ENCODE data around the gene JOSD1. TPM values are rescaled to one million over a fixed set of nuclear protein-coding genes. Genes with fewer than 3 reads are reported as not detected.

Gene JOSD1
- total RNA-seq, 1 donor from 2014 or later, result 75.6 TPM

GRCh38 chr22:38715176-38715764 is 14.5 kb upstream of the JOSD1 start:
- no peak for DNase-seq (ENCODE audit: low read depth in 2 of 2)

- DNase-seq (ENCODE audit: low read depth in 2 of 2), result peak in 1 of 2 donors; percentile 43
These were observed 13.2 kb upstream of the JOSD1 start for GRCh38 chr22:38713921-38714320.

- DNase-seq (ENCODE audit: low read depth in 2 of 2), result no peak
These were observed 11.9 kb upstream of the JOSD1 start for GRCh38 chr22:38712486-38713207.

GRCh38 chr22:38710866-38711265 is 10.1 kb upstream of the JOSD1 start:
- no peak for DNase-seq (ENCODE audit: low read depth in 2 of 2)

GRCh38 chr22:38710351-38710750 is 9.6 kb upstream of the JOSD1 start:
- no peak for DNase-seq (ENCODE audit: low read depth in 2 of 2)

GRCh38 chr22:38709306-38709705 is 8.6 kb upstream of the JOSD1 start:
- DNase-seq (ENCODE audit: low read depth in 2 of 2), result peak in 1 of 2 donors; percentile 25

GRCh38 chr22:38707984-38708383 is 7.2 kb upstream of the JOSD1 start:
- DNase-seq (ENCODE audit: low read depth in 2 of 2), result no peak

- DNase-seq (ENCODE audit: low read depth in 2 of 2), result peak in 1 of 2 donors; percentile 53
These were observed 6.6 kb upstream of the JOSD1 start for GRCh38 chr22:38707346-38707745.

GRCh38 chr22:38706901-38707195 is 6.1 kb upstream of the JOSD1 start:
- no peak for DNase-seq (ENCODE audit: low read depth in 2 of 2)

- DNase-seq (ENCODE audit: low read depth in 2 of 2), result peak; percentile 48 to 51
These were observed 5.6 kb upstream of the JOSD1 start for GRCh38 chr22:38706101-38706900.

GRCh38 chr22:38705235-38706100 is 4.7 kb upstream of the JOSD1 start, which contains the start of gene GTPBP1:
Gene GTPBP1 (plus strand): TSS chr22:38705944. CDS start chr22:38705956, 12 bp downstream.
- peak; percentile 100 for DNase-seq (ENCODE audit: low read depth in 2 of 2)

GRCh38 chr22:38704654-38705234 is 4.0 kb upstream of the JOSD1 start:
- peak in 1 of 2 donors; percentile 11 for DNase-seq (ENCODE audit: low read depth in 2 of 2)

GRCh38 chr22:38700270-38700788 is 414 bp downstream of the JOSD1 start:
- DNase-seq (ENCODE audit: low read depth in 2 of 2), result peak in 1 of 2 donors; percentile 66

GRCh38 chr22:38699784-38700183 is 959 bp downstream of the JOSD1 start:
- peak; percentile 14 to 36 for DNase-seq (ENCODE audit: low read depth in 2 of 2)

GRCh38 chr22:38699143-38699542 is 1.6 kb downstream of the JOSD1 start:
- peak in 1 of 2 donors; percentile 27 for DNase-seq (ENCODE audit: low read depth in 2 of 2)

- DNase-seq (ENCODE audit: low read depth in 2 of 2), result no peak
These were observed 2.2 kb downstream of the JOSD1 start for GRCh38 chr22:38698407-38699094.

GRCh38 chr22:38697425-38698089 is 3.2 kb downstream of the JOSD1 start:
- peak; percentile 50 to 57 for DNase-seq (ENCODE audit: low read depth in 2 of 2)

GRCh38 chr22:38696606-38697424 is 3.9 kb downstream of the JOSD1 start:
- peak; percentile 92 to 93 for DNase-seq (ENCODE audit: low read depth in 2 of 2)

- peak in 1 of 2 donors; percentile 47 for DNase-seq (ENCODE audit: low read depth in 2 of 2)
These were observed 5.8 kb downstream of the JOSD1 start for GRCh38 chr22:38694940-38695339.
